HG03095 (cell line): ENCODE results near the gene RAD51.
A peak's percentile ranks its signal among the peaks of the same experiment; 100 is the strongest.
"Not testable (repeated sequence)": the region's sequence is repeated elsewhere in the genome, so short reads cannot be mapped to it uniquely, and the experiment has no call there.

Experiments
- ATAC-seq: cut with Tn5 transposase; IDR thresholded peaks from one replicate; pipeline ENCODE4 v1.9.1; 2021; ENCODE audit warnings: moderate library complexity; ENCODE audit not compliant: unreplicated experiment

Gene RAD51

GRCh38 chr15:40694688-40695468, at the start of gene RAD51:
Gene RAD51, plus strand, starts transcription at chr15:40695174. Its CDS starts 3,585 bp downstream, at chr15:40698759.
- peak; percentile 68 for ATAC-seq

DNA sequence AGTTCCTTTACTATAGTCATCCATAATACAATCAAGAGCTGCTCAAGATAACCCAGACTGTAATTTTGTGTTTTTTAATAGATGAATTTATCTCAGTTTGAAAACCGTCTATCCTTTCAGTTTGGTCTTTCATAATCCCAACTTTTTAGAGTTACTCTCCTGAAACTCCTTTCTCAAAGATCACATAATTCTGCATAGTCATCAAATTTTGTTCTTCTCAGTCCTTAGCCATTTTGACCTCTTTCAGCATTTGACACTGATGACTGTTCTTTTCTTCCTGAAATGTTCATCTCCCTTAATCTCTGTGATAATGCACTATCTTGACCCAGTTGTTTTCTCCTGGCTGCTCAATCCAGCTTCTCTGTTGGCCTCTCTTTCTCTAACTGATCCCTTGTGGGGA, 47.5 kb upstream of the RAD51 start:
- ATAC-seq, result no peak

GRCh38 chr15:40650479-40650878, 44.5 kb upstream of the RAD51 start:
- no peak for ATAC-seq

DNA sequence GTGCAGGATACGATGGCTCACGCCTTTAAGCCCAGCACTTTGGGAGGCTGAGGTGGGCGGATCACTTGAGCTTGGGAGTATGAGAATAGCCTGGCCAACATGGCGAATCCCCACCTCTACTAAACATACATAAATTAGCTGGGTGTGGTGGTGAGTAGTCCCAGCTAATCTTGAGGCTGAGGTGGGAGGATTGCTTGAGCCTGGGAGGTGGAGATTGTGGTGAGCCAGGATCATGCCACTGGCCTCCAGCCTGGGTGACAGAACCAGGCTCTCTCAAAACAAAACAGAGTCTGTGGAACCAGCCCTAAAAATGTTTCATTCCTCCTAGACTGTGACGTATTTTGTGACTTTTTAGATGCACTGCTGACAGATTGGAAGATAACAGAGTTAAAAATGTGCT, 34.3 kb upstream of the RAD51 start:
- ATAC-seq, result no peak

DNA sequence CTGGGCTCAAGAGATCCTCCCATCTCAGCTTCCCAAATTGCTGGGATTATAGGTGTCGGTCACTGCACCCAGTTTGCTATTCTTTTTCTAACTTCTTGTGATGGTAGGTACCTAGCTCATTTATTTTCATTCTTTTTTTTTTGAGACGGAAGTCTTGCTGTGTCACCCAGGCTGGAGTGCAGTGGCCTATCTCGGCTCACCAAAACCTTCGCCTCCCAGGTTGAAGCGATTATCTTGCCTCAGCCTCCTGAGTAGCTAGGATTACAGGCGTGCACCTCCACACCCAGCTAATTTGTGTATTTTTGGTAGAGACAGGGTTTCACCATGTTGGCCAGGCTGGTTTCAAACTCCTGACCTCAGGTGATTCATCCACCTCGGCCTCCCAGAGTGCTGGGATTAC, 30.1 kb upstream of the RAD51 start:
- no peak for ATAC-seq

DNA sequence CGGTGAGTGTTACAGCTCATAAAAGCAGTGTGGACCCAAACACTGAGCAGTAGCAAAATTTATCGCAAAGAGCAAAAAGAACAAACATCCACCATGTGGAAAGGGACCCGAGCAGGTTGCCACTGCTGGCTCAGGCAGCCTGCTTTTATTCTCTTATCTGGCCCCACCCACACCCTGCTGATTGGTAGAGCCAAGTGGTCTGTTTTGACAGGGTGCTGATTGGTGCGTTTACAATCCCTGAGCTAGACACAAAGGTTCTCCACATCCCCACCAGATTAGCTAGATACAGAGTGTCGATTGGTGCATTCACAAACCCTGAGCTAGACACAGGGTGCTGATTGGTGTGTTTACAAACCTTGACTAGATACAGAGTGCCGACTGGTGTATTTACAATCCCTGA, 18.7 kb upstream of the RAD51 start:
- ATAC-seq, result not testable (repeated sequence)

DNA sequence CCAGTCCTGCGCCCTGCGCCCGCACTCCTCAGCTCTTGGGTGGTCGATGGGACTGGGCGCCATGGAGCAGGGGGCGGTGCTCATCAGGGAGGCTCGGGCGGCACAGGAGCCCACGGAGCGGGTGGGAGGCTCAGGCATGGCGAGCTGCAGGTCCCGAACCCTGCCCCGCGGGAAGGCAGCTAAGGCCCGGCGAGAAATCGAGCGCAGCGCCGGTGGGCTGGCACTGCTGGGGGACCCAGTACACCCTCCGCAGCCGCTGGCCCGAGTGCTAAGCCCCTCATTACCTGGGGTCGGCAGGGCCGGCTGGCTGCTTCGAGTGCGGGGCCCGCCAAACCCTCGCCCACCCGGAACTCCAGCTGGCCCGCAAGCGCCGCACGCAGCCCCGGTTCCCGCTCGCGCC, 18.1 kb upstream of the RAD51 start:
- ATAC-seq, result not testable (repeated sequence)

- no peak for ATAC-seq
Observed at GRCh38 chr15:40680151-40680550, 14.8 kb upstream of the RAD51 start.

DNA sequence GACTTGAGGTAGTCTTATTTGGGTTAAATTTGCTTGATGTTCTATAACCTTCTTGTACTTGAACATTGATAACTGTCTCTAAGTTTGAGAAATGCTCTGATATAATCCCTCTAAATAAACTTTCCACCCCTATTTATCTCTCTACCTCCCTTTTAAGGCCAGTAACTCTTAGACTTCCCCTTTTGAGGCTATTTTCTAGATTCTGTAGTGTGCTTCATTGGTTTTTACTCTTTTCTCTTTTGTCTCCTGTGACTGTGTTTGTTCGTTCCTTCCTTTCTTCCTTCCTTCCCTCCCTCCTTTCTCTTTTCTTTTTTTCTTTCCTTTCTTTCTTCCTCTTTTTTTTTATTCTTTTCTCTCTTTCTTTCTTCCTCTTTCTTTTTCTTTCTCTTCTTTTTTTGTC, 14.0 kb upstream of the RAD51 start:
- ATAC-seq, result not testable (repeated sequence)

GRCh38 chr15:40684381-40684780, 10.6 kb upstream of the RAD51 start:
- ATAC-seq, result no peak

DNA sequence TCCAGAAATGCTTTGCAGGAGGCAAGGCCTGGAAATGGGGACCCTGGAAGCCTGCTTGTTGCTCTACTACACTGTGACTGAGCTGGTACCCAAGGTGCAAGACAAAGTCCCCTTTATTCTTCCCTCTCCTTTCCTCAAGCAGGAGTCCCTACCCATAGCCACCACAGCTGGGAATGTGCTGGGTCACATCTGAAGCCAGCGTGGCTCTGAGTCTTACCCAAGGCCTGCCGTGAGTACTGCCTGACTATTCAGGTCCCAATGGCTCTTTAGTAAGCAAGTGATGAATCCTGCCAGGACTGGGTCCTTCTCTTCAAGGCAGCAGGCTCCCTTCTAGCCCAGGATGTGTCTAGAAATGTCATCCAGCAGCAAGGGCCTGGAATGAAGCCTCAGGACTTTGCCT, 9.6 kb upstream of the RAD51 start:
- ATAC-seq, result no peak

DNA sequence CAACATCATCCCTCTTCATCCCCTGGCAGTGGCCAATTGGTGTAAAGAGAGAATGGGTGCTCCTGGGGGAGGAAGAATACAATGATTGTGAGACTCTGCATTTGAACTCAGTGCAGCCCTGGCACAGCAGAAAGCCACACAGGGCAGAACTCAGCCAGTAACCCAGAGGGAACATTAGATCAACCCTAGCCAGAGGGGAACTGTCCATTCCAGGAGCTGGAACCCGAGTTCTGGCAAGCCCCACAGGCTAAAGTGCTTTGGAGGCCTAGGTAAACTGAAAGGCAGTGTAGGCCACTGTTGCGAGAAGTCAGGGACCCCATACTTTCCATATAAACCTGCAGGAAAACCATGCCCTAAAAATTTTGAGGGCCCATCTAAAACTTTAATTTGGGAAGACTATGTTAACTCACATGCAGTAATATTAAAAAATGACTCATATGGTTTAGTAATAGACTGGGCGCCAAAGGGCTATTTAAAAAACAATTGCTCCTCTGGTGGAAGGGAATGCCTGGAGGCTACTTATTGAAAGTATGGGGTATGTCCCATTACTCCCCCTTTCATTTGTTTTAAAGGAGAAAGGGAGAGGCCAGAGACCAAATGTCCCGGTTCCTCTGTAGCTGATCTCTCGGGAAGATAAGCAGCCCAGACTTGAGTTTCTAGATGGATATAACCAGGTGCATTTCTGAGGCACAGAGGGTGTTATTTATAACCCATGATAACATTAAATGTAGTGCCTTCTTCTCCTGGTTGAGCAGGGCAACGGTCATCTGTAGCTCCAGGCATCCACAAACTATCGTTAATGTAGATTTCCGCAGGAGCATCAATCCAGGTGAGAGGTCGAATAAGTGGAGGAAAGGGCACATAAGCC, 5.8 kb upstream of the RAD51 start:
- ATAC-seq, result no peak

DNA sequence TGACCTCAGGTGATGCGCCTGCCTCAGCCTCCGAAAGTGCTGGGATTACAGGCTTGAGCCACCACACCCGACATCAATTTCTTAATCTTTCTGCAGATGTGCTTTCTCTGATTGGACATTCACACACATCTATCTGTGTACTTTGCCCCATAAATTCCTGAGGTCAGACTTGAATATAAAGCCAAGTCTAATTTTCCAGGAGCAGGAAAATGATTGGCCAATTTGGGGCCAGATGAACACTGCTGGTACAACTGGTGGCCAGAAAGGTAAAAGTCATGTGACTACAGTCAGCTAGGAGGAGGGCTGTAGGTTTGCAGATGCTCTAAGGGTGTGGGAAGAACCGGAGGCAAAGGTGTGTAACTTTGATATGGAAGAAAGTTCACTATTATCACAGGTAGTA, 3.2 kb upstream of the RAD51 start:
- no peak for ATAC-seq

- ATAC-seq, result peak; percentile 3
Observed at GRCh38 chr15:40693904-40694687, 878 bp upstream of the RAD51 start.

DNA sequence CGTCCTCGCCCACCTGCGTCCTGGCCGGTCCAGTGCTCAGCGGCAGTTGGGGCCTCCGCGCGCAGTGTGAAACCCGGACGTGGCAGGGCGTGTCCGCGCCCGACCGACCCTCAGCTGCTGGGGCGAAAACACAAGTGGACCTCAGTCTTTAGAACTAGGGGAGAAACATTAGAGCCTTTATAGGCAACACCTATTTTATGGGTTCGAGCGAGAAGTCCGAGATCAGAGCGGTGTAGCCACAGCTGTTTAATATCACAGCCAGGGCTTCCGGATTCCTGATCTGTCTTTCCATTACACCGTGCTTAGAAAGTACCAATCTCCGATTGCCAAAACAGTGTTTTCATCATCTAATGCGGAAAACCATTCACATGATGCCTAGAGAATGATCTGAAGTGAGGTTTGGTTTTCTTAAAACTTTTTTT, 506 bp downstream of the RAD51 start:
- ATAC-seq, result peak; percentile 35

DNA sequence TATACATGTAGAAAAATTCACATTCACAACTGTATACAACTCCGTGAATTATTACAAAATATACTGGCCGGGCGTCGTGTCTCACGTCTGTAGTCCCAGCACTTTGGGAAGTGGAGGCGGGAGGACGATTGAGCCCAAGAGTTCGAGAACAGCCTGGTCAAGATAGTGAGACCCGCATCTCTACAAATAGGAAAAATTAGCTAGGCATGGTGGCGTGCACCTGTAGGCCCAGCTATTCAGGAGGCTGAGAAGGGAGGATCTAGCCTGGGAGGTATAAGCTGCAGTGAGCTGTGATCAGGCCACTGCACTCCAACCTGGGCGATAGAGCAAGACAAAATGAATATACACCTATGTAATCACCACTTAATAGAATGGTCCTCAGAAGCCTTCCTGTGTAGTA, 1.3 kb downstream of the RAD51 start:
- ATAC-seq, result no peak

- ATAC-seq, result no peak
Observed at GRCh38 chr15:40697916-40698315, 2.9 kb downstream of the RAD51 start.

GRCh38 chr15:40702077-40702476, 7.1 kb downstream of the RAD51 start:
- ATAC-seq, result no peak

DNA sequence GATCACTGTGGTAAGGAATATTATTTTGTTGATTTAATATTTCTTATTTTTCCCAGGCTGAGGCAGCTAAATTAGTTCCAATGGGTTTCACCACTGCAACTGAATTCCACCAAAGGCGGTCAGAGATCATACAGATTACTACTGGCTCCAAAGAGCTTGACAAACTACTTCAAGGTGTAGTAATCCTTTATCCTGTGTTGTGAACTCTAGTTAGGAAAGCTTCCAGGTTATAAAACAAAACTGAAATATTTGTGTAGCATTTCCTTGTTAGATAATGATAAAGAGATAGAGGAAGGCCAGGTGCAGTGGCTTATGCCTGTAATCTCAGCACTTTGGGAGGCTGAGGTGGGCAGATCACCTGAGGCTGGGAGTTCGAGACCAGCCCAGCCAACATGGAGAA, 11.1 kb downstream of the RAD51 start:
- no peak for ATAC-seq

DNA sequence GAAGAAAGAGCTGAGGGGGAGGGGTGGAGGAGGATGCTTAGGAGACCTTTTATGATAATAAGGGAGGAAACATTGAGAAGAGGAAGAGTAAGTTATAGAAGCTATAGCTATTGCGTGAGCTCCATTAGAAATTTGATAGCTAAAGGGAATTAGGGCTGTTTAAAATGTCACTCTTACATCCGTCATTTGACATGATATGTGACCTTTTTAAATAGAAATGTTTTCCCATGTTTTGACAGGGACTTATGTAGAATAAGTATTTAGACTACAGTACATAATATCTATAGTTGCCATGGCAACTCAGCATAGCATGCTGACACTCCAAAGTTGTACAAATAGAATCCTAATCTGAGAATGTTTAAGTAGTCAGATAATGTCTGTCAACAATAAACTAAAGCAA, 19.2 kb downstream of the RAD51 start:
- no peak for ATAC-seq

DNA sequence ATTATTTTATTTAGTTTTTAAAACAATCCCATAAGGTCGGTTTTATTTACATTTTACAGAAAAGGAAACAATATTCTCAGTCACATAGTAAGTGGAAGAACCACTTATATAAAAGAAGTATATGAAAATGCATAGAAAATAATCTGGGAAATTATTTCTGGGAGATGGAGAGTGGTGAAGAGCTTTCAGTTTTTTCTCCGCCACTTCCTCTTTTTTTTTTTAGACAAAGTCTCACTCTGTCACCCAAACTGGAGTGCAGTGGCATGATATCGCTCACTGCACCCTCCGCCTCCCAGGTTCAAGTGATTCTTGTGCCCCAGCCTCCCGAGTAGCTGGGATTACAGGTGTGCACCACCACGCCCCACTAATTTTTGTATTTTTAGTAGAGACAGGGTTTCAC, 21.2 kb downstream of the RAD51 start:
- no peak for ATAC-seq
